Jurkat, Clone E6-1 (cell line): ENCODE data around the gene SCRN1.
"Not testable (repeated sequence)": the region's sequence is repeated elsewhere in the genome, so short reads cannot be mapped to it uniquely, and the experiment has no call there.

Experiments used
- DNase-seq: peaks from one replicate; pipeline ENCODE4 v3.0.0-alpha.2; 2011; ENCODE audit warnings: low read depth, low spot score
- H3K4me3 ChIP-seq: 2 replicates; pipeline ENCODE4 v1.5.1; 2011; ENCODE audit warnings: mild to moderate bottlenecking, low read length, control low read depth, moderate library complexity

Gene SCRN1

DNA sequence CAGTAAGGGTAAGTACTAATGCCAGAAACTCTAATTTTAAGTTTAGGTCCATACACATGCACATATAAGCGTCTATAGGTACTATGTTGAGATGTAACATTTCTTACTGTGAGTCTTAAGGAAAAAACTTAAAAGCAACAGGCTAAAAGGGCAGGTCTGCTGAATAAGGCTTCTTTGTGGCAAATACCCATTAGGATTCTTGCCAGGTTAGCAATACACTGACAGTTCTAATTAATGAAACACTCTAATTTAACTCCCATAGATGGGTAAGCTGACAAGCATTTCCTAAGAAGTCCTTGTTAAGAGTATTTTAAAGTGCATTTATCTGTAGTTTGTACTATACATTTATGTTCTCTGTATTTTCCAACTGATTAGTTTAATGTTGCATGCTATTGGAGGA lies 14.0 kb downstream of the SCRN1 start:
- no peak for DNase-seq
- H3K4me3 ChIP-seq: no peak overlapping the region

DNA sequence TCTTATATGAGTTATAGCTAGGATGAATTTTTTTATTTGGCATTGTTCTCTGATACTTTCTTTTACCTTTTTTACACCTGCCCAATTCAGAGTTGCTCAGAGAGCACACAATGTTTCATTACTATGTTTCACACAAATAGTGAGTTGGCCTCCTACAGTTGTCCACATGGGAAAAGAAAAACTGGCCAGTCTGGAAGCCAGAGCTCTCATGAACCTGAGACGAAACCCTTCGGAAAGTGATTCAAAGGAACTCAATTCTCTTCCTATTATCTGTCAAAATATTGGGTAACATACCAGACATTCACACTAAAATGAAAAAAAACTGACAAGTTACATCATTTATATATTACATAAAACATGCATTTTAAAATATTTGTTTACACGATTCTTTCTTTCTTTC lies 15.3 kb downstream of the SCRN1 start:
- DNase-seq: no peak

DNA sequence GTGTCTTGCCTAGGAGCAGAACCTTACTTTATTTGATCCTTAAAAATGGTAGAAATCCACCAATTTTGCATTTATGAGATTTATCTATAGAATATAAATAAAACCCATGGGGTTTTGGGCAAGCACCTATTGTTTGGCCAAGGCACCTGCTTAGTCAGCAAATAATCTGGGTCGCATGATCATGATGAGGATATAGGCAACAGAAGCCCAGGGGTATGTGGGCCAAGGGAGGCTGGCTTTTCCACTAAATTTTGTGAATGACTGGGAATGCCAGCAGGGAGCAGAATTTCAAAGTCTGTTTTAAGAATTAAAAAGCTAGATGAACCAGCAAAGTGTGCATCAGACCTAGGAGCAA lies 17.3 kb downstream of the SCRN1 start:
- no peak for DNase-seq
- H3K4me3 ChIP-seq: no peak overlapping the region

More for the DNA sequence above, 15.3 kb downstream of the SCRN1 start:
- no peak overlapping the region for H3K4me3 ChIP-seq

DNA sequence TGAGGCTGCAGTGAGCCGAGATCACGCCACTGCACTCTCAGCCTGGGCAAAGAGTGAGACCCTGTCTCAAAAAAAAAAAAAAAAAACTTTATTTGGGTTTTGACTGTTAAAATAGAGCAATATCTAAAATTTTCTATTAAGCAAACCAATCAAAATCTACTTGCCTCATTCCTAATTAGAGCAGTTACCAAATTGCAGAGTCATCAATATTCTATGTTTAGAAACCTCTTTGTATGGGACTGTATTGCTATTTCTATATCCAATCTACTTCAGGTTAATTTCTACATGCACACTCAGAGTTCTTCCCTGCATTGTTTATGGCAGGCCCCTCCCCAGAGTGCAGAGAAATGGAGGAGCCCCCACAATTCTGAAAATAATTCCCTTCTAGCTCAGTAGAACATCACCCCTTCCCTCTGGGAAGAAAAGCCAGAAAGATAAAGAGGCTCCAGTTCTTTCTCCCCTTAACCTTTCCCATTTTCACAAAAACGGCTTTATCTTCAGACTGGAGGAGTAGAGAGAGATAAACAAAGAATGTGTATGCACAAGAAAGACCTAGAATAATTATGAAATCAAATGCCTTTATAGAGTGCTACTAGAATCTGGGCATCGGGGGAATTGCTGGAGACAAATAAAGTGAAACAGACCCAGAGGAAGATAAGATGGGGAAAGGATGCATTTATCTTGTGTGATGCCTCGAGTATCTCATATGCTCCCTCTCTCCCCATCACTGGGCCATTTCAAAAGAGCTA lies 17.9 kb downstream of the SCRN1 start:
- H3K4me3 ChIP-seq: no peak overlapping the region
- no peak for DNase-seq

DNA sequence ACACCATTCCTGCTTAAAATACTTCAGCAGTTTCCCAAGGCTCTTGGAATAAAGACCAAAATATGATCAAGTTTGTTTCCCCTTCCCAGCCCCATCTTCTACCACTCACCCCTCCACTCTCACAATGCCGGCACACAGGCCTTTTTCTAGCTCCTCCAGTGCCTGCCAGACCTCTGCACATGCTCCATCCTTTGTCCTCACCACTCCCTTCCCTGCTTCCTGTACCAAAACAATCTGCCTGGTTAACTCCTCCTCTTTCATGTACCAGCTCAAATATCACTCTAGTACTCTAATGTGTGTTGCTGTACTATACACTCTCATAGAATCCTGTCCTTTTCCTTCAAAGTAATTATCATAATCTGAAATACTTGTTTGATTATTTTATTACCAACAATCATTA lies 19.4 kb downstream of the SCRN1 start:
- H3K4me3 ChIP-seq: no peak overlapping the region
- no peak for DNase-seq

DNA sequence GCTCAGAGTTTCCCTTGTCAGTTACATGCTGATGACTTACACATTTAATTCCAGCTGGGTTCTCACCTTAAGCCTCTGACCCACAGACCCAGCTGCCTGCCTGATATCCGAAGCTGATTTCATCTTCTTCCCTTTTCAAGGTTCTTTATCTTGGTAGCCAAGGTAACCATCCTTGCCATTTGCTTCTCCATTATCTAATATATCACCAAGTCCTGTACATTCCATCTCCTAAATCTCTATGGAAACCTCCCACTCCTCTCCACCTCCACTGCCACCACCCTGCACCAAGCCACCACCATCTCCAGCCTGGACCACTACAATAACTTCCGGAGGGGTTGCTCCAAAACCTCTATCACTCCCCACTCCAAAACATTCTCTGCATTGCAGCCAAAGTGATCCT lies 19.9 kb downstream of the SCRN1 start:
- no peak for DNase-seq
- no peak overlapping the region for H3K4me3 ChIP-seq

DNA sequence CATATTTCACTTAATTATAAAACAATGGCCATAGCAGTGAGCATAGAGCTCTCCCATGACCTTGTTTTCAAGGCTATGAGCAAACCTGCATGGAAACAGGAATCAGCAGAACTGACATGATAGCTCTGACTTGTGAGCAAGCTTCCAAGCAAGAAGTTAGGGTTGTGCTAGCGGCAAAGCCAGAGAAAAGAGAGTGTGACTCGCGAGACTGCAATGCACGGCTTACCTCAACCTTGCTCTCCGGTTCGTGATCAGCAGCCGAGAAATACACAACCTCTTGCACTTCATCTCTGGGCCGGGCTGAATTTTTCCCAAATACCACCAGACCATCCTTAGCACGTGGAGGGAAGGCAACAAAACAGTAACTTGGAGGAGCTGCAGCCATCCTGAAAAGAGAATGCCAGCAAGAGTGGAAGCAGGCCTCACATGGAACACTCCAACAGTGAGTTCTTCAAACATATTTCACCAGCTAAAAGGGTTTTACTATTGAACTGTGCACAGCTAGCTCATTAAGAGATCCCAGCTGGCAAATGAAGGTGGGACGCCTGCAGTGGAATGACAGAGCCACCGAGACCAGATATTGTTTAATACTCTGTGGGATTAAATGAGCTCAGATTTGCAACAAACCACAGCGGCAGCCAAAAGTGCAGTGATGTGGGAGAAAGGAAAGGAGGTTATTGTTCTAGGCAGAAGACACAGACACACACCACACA lies 20.8 kb downstream of the SCRN1 start:
- no peak for DNase-seq
- H3K4me3 ChIP-seq: no peak overlapping the region

DNA sequence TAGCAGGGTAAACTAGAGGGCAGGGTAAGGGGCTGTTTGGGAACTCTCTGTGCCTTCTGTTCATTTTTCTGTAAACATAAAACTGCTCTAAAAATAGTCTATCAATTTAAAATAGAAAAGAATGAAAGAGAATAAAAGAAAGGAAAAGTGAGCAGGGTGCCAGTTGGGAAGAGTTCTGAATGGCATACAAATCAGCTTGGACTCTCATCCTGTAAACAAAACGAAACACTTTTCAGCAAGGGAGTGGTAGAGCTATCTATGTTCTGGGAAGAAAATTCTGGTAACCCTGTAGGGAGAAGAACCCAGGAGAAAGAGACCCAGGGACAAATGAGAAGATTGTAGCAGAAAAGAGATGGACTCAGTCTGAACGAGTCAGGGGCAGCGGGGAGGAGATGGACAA lies 24.6 kb downstream of the SCRN1 start:
- DNase-seq: no peak
- H3K4me3 ChIP-seq: no peak overlapping the region

DNA sequence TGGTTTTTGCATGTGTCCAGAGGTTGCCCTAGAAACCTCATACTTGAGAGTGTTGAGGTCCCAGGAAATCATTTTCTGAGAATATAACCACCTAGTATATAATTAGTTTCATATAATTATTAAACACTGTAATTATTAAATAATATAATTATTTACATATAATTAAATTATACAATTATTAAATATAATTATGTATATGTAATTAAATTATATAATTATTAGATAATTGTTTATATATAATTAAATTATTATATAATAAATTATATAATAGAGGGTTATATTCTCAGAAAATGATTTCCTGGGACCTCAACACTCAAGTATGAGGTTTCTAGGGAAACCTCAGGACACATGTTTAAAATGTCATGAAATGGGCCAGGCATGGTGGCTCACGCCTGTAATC lies 27.6 kb downstream of the SCRN1 start:
- no peak overlapping the region for H3K4me3 ChIP-seq
- no peak for DNase-seq

DNA sequence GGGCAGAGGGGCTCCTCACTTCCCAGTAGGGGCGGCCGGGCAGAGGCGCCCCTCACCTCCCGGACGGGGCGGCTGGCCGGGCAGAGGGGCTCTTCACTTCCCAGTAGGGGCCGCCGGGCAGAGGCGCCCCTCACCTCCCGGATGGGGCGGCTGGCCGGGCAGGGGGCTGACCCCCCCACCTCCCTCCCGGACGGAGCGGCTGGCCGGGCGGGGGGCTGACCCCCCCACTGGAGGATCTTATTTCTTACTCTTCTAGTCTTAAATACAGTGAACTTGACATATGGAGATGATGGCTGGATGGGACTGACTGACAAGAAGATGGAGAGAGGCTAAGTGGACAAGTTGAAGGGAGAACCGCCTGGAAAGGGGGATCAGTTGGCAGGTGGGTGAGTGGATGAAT lies 28.0 kb downstream of the SCRN1 start:
- not testable (repeated sequence) for DNase-seq, H3K4me3 ChIP-seq

DNA sequence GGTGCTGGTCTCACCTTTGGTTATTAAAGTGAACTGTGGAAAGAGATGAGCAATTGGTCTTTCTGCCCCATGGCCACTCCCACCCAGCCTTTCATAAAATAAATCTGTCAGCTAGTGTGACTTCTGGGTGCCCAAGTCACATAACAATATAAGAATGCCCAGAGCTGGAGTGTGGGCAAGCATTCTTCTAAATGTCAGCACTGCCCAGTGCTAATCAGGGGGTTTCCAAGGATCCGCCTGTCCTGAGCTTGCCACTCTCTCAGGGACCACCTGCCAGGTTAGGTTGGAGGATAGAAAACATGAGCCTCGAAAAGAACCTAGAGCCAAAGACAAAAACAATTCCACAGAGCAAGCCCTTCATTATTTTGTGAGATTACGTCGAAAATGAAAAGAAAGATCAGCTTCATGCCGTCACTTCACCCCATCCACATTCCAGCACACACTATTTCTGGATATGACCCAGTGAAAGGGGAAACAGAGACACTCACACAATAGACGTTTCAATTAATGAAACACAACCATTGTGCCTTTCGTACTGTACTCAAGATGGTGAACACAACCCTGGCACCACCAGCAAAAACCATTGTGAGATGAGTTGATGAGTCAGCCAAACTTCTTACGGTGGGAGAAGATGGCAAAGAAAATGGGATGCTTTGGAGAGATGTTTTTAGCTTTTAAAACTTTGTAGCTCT lies 30.8 kb downstream of the SCRN1 start:
- DNase-seq: no peak
- no peak overlapping the region for H3K4me3 ChIP-seq

DNA sequence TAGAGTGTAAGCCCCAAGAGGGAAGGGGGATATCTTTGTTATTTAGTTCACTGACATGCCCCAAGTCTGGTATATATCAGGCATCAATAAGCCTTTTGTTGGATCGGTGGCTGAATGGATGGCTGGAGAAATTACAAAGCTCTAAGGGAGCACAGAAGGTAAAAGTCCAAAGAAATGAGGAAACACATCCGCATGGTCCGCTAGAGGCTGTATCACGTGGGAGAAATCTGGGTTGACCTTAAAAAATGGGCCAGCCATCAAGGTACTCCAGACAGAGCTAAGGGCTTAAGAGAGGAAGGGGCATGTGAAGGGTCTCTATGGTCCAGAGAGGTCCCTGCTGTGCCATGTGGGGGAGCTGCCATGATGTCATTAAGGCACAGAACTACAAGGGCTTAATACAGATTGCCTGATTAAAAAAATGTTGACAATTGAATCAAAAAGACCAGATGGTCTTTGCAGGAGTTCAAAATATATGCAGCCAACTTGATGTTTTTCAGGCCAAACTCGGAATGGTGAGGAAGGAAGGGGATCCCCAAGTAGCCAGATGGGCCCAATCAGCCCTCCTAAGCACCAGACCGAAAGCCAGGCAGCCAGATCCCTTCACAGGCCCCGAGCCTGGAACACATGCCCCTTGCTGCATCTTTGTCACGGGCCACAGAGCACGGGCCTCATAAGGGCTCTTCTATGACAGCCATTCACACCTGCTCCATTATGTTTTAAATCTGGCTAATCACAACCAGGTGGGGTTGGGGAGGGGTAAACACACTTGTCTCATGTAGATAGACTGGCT lies 31.9 kb downstream of the SCRN1 start:
- no peak for DNase-seq
- no peak overlapping the region for H3K4me3 ChIP-seq

DNA sequence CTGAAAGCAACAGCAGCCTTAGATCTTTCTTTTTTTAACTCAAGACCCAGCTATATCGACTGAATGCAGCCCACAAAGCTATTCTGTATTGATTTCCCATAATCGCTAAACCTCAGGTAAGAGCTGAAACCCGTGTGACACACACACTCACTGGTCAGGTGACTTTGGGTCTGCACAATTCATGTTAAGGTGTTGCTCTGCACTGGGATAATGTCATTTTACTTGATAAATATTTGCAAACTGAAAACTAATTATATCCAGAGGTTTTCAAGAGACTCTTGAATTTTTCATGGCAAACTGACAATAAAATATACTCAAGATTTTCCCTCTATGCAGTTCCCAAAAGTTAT lies 33.1 kb downstream of the SCRN1 start:
- no peak overlapping the region for H3K4me3 ChIP-seq
- no peak for DNase-seq

DNA sequence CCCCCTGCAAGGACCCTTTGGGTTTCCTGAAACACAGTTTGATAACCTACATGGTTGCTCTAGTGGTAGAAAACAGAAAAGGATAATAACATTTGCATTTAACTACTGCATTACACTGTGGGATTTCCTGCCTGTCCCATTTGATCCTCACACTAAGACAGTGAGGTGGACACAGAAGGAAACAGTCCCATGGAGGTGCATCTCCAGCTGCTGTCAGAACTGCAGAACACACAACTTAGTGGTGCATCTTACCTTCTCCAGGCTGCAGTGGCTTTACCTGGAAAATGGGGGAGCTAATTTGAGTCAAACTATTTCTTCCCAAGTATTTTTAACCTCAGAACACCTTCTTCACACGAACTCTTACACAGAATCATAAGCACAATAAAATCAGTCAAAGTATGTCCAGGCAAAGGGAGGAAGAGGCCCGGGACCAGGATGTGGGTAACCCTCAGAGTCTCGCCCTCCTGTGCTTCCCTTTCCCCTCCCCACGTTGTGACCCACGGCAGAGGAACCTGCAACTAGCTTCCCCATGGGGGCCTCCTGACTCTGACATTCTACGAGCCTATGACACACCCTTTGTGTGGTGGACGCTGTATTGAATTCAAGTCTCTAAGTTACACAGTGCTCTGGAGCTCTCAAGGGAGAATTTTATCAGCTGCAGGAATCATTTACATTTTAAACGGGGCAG lies 33.7 kb downstream of the SCRN1 start:
- H3K4me3 ChIP-seq: no peak overlapping the region
- DNase-seq: no peak

DNA sequence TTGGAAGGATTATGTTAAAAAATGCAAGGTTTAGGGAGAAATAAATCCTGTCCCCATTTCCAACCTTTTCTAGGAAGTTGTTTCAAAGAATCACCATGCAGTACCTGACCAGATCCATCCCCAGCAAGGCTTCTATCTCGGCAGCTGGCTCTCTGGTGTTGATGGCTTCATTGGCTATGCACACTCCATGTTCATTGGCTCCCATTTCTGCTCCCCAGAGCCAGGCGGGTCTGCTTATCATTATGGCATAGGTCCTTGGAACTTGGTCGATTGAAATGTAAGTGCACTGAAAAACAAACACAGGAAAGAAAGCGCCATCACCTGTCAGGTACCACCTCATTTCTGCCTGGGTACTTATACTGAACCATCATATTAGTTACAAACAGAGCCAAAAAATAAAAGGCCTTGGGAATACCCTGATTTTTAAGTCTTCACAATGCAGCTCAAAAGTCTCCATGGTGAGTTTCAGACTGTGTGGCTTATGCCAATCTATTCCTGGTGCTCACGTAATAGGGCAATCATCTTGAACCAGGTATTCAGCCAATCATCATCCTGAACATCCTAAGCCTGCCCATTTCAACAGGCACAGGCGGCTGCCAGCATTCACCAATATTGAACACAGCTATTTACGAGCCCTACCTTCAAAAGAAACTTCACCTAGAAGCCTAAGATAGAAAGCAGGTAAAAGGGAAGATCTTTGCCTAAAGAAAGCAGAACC lies 34.4 kb downstream of the SCRN1 start:
- DNase-seq: no peak
- H3K4me3 ChIP-seq: no peak overlapping the region

DNA sequence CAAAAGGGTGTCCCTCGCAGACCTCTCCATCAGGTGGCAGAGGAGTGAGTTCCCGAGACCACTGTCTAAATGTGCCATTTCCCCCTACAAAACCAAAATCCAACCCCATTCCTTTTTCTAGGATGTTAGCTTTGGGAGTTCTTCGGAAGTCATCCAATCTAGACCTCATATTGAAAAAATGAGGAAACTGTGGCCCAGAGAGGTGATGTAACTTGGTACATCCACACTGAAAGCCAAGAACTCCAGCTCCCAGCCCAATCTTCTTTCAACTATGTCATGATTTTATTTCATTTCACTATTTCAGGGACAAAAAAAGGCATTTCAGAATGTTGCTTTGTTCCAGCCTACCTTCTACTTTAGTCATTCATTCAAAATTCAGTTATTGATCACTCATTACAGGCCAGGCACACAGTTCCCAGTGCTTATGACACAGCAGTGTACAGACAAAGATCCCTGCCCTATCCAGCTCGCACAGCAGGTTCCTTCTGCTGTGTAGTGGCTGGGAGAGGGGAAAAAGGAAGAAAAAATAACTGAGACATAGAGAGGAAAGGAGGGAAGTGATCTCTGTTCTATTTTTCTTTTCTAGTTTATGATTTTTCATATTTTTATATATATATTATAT lies 35.8 kb downstream of the SCRN1 start:
- H3K4me3 ChIP-seq: no peak overlapping the region
- no peak for DNase-seq

DNA sequence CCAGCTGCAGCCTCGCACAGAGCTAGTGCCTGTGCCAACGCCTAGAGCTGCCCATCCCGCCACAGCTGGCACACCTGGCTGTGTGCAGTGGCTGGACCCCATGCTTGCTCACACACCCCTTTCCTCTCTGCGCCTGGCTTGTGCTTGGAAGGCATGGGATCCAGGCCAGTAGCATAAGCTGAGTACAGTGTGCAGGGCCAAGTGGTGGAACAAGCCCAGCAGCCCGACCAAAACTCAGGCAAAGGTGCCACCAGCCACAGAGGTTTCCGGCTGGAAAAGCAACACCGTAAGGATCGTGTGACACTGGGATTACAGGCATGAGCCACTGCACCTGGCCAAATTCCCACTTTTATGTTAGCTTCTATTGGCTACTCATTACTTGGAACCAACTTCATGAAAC lies 38.4 kb downstream of the SCRN1 start:
- no peak overlapping the region for H3K4me3 ChIP-seq
- DNase-seq: no peak

DNA sequence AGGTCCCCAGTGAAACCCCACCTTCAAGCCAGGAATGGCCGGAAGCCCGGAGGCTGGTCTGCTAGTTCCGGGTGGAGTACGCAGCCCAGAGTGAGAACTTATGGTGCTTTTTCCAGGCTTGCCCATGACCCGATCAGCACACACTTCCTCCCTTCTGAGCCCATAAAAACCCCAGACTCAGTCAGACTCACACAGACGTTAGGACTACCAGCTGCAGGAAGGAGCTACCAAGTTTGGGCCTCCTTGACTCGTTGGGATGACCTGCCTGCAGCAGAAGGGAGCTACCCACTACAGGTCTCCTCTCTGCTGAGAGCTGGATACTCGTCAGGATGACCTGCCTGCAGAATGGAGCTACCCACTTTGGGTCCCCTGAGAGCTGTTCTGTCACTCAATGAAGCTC lies 39.1 kb downstream of the SCRN1 start:
- H3K4me3 ChIP-seq: no peak overlapping the region
- no peak for DNase-seq
